ENCODE data around the gene EVA1A. TPM values are rescaled to one million over a fixed set of nuclear protein-coding genes. Genes with fewer than 3 reads are reported as not detected.
A peak's percentile ranks its signal among the peaks of the same experiment; 100 is the strongest.

Gene EVA1A
- total and polyA plus RNA-seq, 2 of the 8 experiments (the other 6 are each of a cell fraction or from before 2014, with no cell fraction given), result 2.4 to 4.3 TPM

- Histone ChIP-seq H4K5ac (ENCODE audit: insufficient read length, low read depth, low read length) (no peak overlapping the region), H4K91ac (replicated peaks; ENCODE audit: insufficient read length, low read length) (no peak overlapping the region), H3K4ac (replicated peaks; ENCODE audit: insufficient read length, low read depth, low read length) (no peak overlapping the region), H3K56ac (replicated peaks; ENCODE audit: insufficient read length, low read depth, low read length) (no peak overlapping the region), H2BK120ac (replicated peaks; ENCODE audit: low read depth, low read length) (no peak overlapping the region), H3K18ac (ENCODE audit: extremely low read depth, low read length) (no peak overlapping the region; the same call in 1 of the 2 replicates), H3K9me3 (ENCODE audit: insufficient read depth in 2 of 2, low read depth in 1 of 2, low read length in 1 of 2) (no peaks in the 10 kb centered on the region), H3K23me2 (ENCODE audit: low read depth, low read length) (peaks cover 11% of the 10 kb centered on the region; the same call in 1 of the 2 replicates), H3K79me1 (ENCODE audit: low read depth, low read length) (no peaks in the 10 kb centered on the region; the same call in 1 of the 2 replicates), H3K27ac (ENCODE audit: low read depth, low read length) (no peak overlapping the region), H2AFZ (ENCODE audit: low read length) (peak overlapping the region; percentile 81), H2BK15ac (ENCODE audit: low read length) (no peak overlapping the region), H3K4me2 (ENCODE audit: insufficient read depth in 1 of 2, low read depth in 2 of 2, low read length in 2 of 2) (peak overlapping the region; percentile 71 to 74), H3K9ac (replicated peaks in 1 of 4; ENCODE audit: extremely low read depth in 1 of 4, low read depth in 3 of 4, low read length in 3 of 4) (peak overlapping the region in 2 of 4 experiments; percentile 25 to 52; a peak in 2 of 7 replicates), H2BK5ac (ENCODE audit: low read depth, low read length) (no peak overlapping the region), H3K79me2 (ENCODE audit: control insufficient read depth in 1 of 2, insufficient read depth in 2 of 2, low read length in 2 of 2) (no peaks in the 10 kb centered on the region), H3K36me3 (ENCODE audit: control insufficient read depth in 2 of 4, insufficient read depth in 4 of 4, low read length in 3 of 4) (no peaks in the 10 kb centered on the region), H3K14ac (ENCODE audit: insufficient read length) (no peak overlapping the region), H3K27me3 (replicated peaks in 1 of 4; ENCODE audit: control insufficient read depth in 3 of 4, extremely low read depth in 1 of 4, insufficient read depth in 3 of 4, low read length in 3 of 4) (peaks cover 0 to 26% (median 11%) of the 10 kb centered on the region in 4 experiments; a peak in 5 of 7 replicates), H2BK20ac (ENCODE audit: low read length) (no peak overlapping the region), H3K4me1 (replicated peaks in 1 of 4; ENCODE audit: control insufficient read depth in 3 of 4, insufficient read depth in 4 of 4, low read length in 3 of 4) (peaks cover 0 to 7% (median 4%) of the 10 kb centered on the region in 4 experiments; a peak in 4 of 7 replicates), H2AK5ac (ENCODE audit: low read depth, low read length) (no peak overlapping the region), H3K4me3 (ENCODE audit: extremely low read depth in 1 of 4, insufficient read depth in 2 of 4, low read depth in 3 of 4, low read length in 4 of 4) (peak overlapping the region; percentile 54 to 84 (median 71)), H4K20me1 (replicated peaks in 1 of 2; ENCODE audit: control insufficient read depth in 1 of 2, insufficient read depth in 2 of 2, low read length in 2 of 2) (no peaks in the 10 kb centered on the region), H2BK12ac (ENCODE audit: low read depth, low read length) (no peak overlapping the region), H4K8ac (ENCODE audit: extremely low read depth, insufficient read depth, low read length) (no peak overlapping the region), H3K23ac (ENCODE audit: insufficient read length) (no peak overlapping the region)
- ChIA-PET POLR2A (ENCODE audit: partially characterized antibody) (interaction anchor here (0.8 to 1.4 kb wide), 2 partner anchors 10 to 48 kb away, joined by 3 read pairs; no protein-coding TSS in a partner anchor), CTCF (ENCODE audit: partially characterized antibody) (interaction anchor here (0.5 to 3.0 kb wide), 11 partner anchors 9 to 1303 kb away, joined by 3 to 17 read pairs (median 3); no protein-coding TSS in a partner anchor)
- WGBS, 2 experiments (ENCODE audit: extremely low coverage in 1 of 2, insufficient coverage in 1 of 2, insufficient read length in 1 of 2, insufficient replicate concordance in 2 of 2, low coverage in 1 of 2, low lambda C conversion rate in 2 of 2, missing lambda C conversion rate in 1 of 2), result 3% methylated on average over 43 of the region's 43 CpGs; no CpG with 5 or more reads in 1 of the 2 experiments
- FAIRE-seq (no peak), DNase-seq (ENCODE audit: low read depth in 1 of 2, low spot score in 2 of 2) (peak in 1 of 2 experiments; percentile 73)
- TF ChIP-seq SAP30 (IDR thresholded peaks at IDR 0.05; ENCODE audit: insufficient read depth, insufficient replicate concordance, low read length) (peak; percentile 46), CTCF (IDR thresholded peaks at IDR 0.05; ENCODE audit: control extremely low read depth in 1 of 3, insufficient read depth in 1 of 3, low read depth in 1 of 3, low read length in 3 of 3) (peak; percentile 6 to 22 (median 16); a peak in 2 of 4 replicates), POU5F1 (IDR thresholded peaks at IDR 0.05; ENCODE audit: low read depth, low read length) (no peak), SUZ12 (IDR thresholded peaks at IDR 0.05; ENCODE audit: low read length) (peak; percentile 39; the same call in 1 of the 2 replicates), KDM4A (IDR thresholded peaks at IDR 0.05; ENCODE audit: low read depth, low read length, severe bottlenecking) (peak; percentile 81), SP1 (IDR thresholded peaks at IDR 0.05; ENCODE audit: low read depth, low read length) (no peak)
- TF ChIP-seq, protein P1, sequence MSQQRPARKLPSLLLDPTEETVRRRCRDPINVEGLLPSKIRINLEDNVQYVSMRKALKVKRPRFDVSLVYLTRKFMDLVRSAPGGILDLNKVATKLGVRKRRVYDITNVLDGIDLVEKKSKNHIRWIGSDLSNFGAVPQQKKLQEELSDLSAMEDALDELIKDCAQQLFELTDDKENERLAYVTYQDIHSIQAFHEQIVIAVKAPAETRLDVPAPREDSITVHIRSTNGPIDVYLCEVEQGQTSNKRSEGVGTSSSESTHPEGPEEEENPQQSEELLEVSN (IDR thresholded peaks at IDR 0.05), result no peak
Measured at GRCh38 chr2:75560022-75560767, 544 bp downstream of the EVA1A start.

All from H1 (cell line).